Suprapubic skin (tissue), 4 donors: ENCODE measurements around the gene MAML1. TPM values are rescaled to one million over a fixed set of nuclear protein-coding genes. Genes with fewer than 3 reads are reported as not detected.

ENCODE experiments used
- DNase-seq, 2 donors: peaks; one replicate each; pipeline ENCODE4 v3.0.0-alpha.2; 2019; ENCODE audit warnings: low spot score in 2 of 2
- H3K27ac ChIP-seq: fragments of 200-600 bp; sonication (generic); one replicate; pipeline ENCODE4 v1.5.1; 2019
- H3K27me3 ChIP-seq: fragments of 200-600 bp; sonication (generic); one replicate; pipeline ENCODE4 v1.5.1; 2019
- H3K36me3 ChIP-seq: fragments of 200-600 bp; sonication (generic); one replicate; pipeline ENCODE4 v1.5.1; 2019
- H3K4me1 ChIP-seq: fragments of 200-600 bp; sonication (generic); one replicate; pipeline ENCODE4 v1.5.1; 2019
- H3K4me3 ChIP-seq: fragments of 200-600 bp; sonication (generic); one replicate; pipeline ENCODE4 v1.5.1; 2019; ENCODE audit warnings: mild to moderate bottlenecking
- H3K9me3 ChIP-seq: fragments of 200-600 bp; sonication (generic); one replicate; pipeline ENCODE4 v1.5.1; 2019
- CTCF ChIP-seq, 2 donors: fragments of 200-600 bp in 1 of 2; fragments of 450-650 bp in 1 of 2; sonication (generic) in 1 of 2; IDR thresholded peaks; one replicate each; pipeline ENCODE4 v1.5.1; 2016 to 2019; ENCODE audit warnings: antibody characterized with exemption in 2 of 2, mild to moderate bottlenecking in 1 of 2, moderate library complexity in 1 of 2
- EP300 ChIP-seq: sonication (generic); formaldehyde crosslinking; IDR thresholded peaks from one replicate; pipeline ENCODE4 v1.6.1; 2017; ENCODE audit warnings: antibody characterized with exemption
- POLR2A ChIP-seq, 2 donors: fragments of 450-650 bp; IDR thresholded peaks; one replicate each; pipeline ENCODE4 v1.6.1; 2017; ENCODE audit warnings: antibody characterized with exemption in 2 of 2, mild to moderate bottlenecking in 2 of 2, moderate library complexity in 2 of 2
- POLR2AphosphoS5 ChIP-seq, 3 donors: sonication (generic); formaldehyde crosslinking; IDR thresholded peaks; one replicate each; pipeline ENCODE4 v1.6.1; 2017; ENCODE audit warnings: antibody characterized with exemption in 3 of 3
- whole genome bisulfite sequencing: methylation state at CpG from one replicate; pipeline ENCODE4 v1.1.5; 2018; 5-methylcytosine and 5-hydroxymethylcytosine counted together
- total RNA-seq, 4 donors: library from RNA; depleted of rRNA; stranded (reverse); fragments of >200 nt; gene quantifications; one replicate each; pipeline ENCODE4 v1.1.0, GENCODE V29; 2016

MAML1 gene
- total RNA-seq, 4 donors from 2014 or later, result 26.5 to 45.0 (median 38.6) TPM

- no peaks in the 10 kb centered on the region for H3K27me3 ChIP-seq
- WGBS, result 58% methylated on average over 8 of the region's 14 CpGs
- H3K27ac ChIP-seq, result peak overlapping the region; percentile 99
- peaks cover 54% of the 10 kb centered on the region for H3K4me1 ChIP-seq
- H3K9me3 ChIP-seq, result no peaks in the 10 kb centered on the region
- H3K4me3 ChIP-seq, result peak overlapping the region; percentile 98
- TF ChIP-seq CTCF (IDR thresholded peaks at IDR 0.05) (no peak), EP300 (no peak), POLR2A (IDR thresholded peaks at IDR 0.05) (no peak), POLR2AphosphoS5 (IDR thresholded peaks at IDR 0.05) (no peak)
- no peak for DNase-seq
- peaks cover 10% of the 10 kb centered on the region for H3K36me3 ChIP-seq
Observed at GRCh38 chr5:179817890-179818745, 85.5 kb downstream of the MAML1 start.

GRCh38 chr5:179818746-179819295, 86.2 kb downstream of the MAML1 start:
- no peaks in the 10 kb centered on the region for H3K27me3 ChIP-seq
- H3K27ac ChIP-seq, result peak overlapping the region; percentile 99
- TF ChIP-seq POLR2AphosphoS5 (IDR thresholded peaks at IDR 0.05) (peak; percentile 87 to 98 (median 89)), POLR2A (IDR thresholded peaks at IDR 0.05) (no peak), CTCF (IDR thresholded peaks at IDR 0.05) (no peak), EP300 (peak; percentile 55)
- peak; percentile 97 for DNase-seq
- H3K4me3 ChIP-seq, result peak overlapping the region; percentile 98
- no peaks in the 10 kb centered on the region for H3K9me3 ChIP-seq
- peaks cover 15% of the 10 kb centered on the region for H3K36me3 ChIP-seq
- WGBS, result 0% methylated on average over 2 of the region's 35 CpGs
- peaks cover 59% of the 10 kb centered on the region for H3K4me1 ChIP-seq

- Histone ChIP-seq H3K27me3 (no peaks in the 10 kb centered on the region), H3K9me3 (no peaks in the 10 kb centered on the region), H3K4me1 (peaks cover 66% of the 10 kb centered on the region), H3K4me3 (peak overlapping the region; percentile 98), H3K36me3 (peaks cover 21% of the 10 kb centered on the region), H3K27ac (peak overlapping the region; percentile 99)
- DNase-seq, result no peak
- TF ChIP-seq EP300, result no peak
- no peak for TF ChIP-seq POLR2A (IDR thresholded peaks at IDR 0.05)
- TF ChIP-seq POLR2AphosphoS5 (IDR thresholded peaks at IDR 0.05), result no peak
- TF ChIP-seq CTCF (IDR thresholded peaks at IDR 0.05), result no peak
- WGBS, result no CpG with 5 or more reads among the region's 26 CpGs
Observed at GRCh38 chr5:179819296-179820126, 86.9 kb downstream of the MAML1 start.

GRCh38 chr5:179820127-179820482, 87.5 kb downstream of the MAML1 start:
- Histone ChIP-seq H3K27me3 (no peaks in the 10 kb centered on the region), H3K27ac (peak overlapping the region; percentile 99), H3K4me1 (peaks cover 72% of the 10 kb centered on the region), H3K4me3 (peak overlapping the region; percentile 98), H3K9me3 (no peaks in the 10 kb centered on the region), H3K36me3 (peaks cover 25% of the 10 kb centered on the region)
- WGBS, result 0% methylated on average over 2 of the region's 12 CpGs
- no peak for DNase-seq
- TF ChIP-seq POLR2AphosphoS5 (IDR thresholded peaks at IDR 0.05), result peak in 1 of 3 donors; percentile 8
- TF ChIP-seq EP300, result no peak

GRCh38 chr5:179820483-179821297, 88.1 kb downstream of the MAML1 start, which contains the start of gene SQSTM1:
TSS of gene SQSTM1 (plus strand) at chr5:179820905. CDS start at chr5:179820937, 32 bp downstream.
- H3K27me3 ChIP-seq, result no peaks in the 10 kb centered on the region
- WGBS, result 0% methylated on average over 1 of the region's 81 CpGs
- H3K36me3 ChIP-seq, result peaks cover 31% of the 10 kb centered on the region
- TF ChIP-seq POLR2AphosphoS5 (IDR thresholded peaks at IDR 0.05) (peak; percentile 97 to 98 (median 97)), EP300 (no peak), POLR2A (IDR thresholded peaks at IDR 0.05) (peak; percentile 97 to 99)
- H3K27ac ChIP-seq, result peak within 1 kb of the TSS; percentile 99
- DNase-seq, result peak in 1 of 2 donors; percentile 87
- H3K9me3 ChIP-seq, result no peaks in the 10 kb centered on the region
- H3K4me1 ChIP-seq, result peaks cover 78% of the 10 kb centered on the region
- peak within 1 kb of the TSS; percentile 98 for H3K4me3 ChIP-seq
